HG03039 (cell line): ENCODE results near the gene MYRF.

Experiments
- ATAC-seq: cut with Tn5 transposase; IDR thresholded peaks from one replicate; pipeline ENCODE4 v1.9.1; 2021; ENCODE audit warnings: mild to moderate bottlenecking, moderate library complexity; ENCODE audit not compliant: unreplicated experiment

MYRF gene

DNA sequence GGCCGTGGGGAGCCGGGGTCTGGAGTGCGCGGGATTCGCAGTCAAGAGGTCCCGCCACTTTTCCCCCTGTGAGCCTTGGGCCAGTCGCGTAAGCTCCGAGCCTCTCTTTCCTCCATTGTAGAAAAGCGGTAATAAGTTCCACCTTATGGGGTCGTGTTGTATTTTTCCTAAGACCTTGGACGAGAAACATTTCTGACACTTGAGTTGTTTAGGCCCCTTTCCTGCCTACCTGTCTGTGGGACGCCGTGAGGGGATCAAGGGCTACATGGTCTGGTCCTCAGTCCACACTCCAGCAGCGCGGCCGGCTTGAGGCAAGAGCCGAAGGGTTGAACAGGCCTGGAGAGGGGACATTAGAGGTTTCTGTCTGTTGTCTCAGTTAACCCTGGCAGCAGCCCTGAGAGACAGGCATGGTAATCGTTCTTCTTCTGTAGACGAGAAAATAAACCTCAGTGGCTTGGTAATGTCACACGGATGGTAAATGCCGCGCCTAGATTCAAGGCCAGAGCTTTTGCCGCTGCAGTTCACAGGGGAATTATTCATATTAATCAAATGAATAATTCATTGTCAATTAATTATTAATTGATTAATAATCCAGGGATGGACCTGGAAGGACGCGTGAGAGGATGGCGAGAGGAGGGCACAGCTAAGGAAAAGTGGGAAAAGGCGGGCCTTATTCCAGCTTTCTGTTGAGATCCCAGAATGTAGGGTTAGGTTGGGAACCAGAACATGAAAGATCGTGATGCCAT is 40.8 kb downstream of the MYRF start:
- ATAC-seq, result peak; percentile 3

DNA sequence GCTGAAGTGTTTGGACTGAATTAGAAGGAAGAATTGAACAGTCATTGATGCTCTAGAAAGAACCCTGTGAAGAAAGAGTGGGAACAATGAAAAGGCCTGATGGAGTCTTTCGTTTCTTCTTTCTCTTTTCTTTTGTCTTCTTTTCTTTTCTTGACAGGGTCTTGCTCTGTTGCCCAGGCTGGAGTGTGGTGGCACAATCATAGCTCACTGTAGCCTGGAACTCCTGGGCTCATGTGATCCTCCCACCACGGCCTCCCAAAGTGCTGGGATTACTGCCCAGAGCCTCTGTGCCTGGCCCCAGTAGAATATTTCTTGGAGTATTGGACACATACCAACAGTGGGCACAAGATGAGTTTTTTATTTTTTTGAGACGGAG is 41.4 kb downstream of the MYRF start:
- ATAC-seq, result no peak

DNA sequence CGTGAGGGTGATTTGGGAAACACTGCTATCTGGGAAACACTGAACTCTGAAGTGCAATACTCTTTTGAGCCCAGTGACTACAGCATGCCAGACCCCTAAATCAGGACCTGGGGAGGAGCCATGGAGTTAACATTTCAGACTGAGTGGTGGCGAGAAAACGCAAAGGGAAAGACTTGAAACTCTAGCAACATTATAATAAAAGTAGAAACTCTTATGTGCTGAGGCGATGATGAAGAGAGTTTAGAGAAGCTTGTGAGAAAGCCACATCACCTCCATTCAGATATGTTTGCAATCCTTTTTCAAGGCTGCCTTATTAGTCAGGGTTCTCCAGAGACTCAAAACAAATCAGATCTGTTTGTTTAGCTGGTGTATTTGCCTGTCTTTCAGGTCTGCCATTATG is 42.1 kb downstream of the MYRF start:
- ATAC-seq, result no peak

GRCh38 chr11:61795459-61795858 is 43.0 kb downstream of the MYRF start:
- no peak for ATAC-seq

- ATAC-seq, result no peak
These were observed 43.6 kb downstream of the MYRF start for GRCh38 chr11:61795876-61796526.

- no peak for ATAC-seq
These were observed 45.0 kb downstream of the MYRF start for GRCh38 chr11:61797263-61797944.

- ATAC-seq, result no peak
These were observed 47.3 kb downstream of the MYRF start for GRCh38 chr11:61799665-61800284.

DNA sequence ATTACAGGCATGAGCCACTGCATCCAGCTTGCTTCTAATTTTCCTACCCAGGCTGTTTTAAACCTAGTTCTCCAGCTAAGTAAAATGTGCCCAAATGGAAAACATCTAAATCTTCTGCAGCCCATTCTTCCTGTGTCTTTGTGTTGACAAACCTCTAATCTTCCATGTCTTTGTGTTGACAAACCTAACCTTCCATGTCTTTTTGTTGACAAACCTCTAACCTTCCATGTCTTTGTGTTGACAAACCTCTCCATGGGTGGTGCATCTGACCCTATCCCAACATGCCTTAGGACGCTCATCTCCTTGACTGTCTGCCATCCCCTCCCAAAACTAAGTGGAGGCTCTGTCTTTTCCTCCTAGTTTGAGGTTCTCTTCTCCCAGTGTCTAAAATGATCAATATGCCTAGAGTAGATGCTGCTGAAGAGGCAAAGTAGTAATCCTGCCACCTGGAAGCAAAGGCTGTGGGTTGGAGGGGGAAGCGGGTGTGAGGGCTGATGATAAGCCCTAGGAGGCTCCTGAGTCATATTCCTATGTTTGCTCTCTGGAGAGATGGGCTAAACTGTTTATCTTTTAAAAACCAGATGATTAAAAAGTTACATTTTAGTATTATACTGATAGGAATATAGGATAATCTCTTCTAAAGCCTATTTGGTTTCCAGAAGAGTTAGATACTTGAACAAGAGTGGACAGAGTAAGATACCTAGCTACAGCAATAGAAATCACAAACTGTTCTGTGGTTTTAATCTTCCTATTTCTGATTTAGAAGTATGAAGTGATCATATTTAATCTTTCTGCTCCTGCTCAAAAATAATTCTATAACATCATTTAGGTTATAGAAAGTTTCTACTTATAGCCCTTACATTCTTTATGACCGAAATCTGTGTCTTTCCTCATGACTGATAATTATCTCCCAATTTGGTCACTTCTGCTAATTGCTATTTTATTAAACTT is 48.2 kb downstream of the MYRF start:
- ATAC-seq, result no peak

- no peak for ATAC-seq
These were observed 50.2 kb downstream of the MYRF start for GRCh38 chr11:61802605-61803004.

- ATAC-seq, result no peak
These were observed 51.6 kb downstream of the MYRF start for GRCh38 chr11:61803889-61804647.

- no peak for ATAC-seq
These were observed 52.7 kb downstream of the MYRF start for GRCh38 chr11:61805146-61805545.

DNA sequence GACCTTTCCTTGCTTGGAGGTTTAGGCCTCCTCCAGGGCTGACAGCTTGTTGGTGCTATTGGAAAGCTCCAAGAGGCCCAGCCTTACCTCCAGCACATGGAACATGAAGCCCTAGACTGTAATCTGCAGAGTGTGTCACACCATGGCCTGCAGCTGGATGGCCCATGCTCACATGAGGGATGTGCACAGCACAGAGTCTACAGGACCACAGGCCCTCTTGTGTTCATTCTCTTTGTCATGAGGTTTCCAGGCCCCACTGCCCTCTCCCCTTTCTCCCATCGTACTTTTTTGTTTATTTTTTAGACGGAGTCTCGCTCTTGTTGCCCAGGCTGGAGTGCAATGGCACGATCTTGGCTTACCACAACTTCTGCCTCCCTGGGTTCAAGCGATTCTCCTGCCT is 54.3 kb downstream of the MYRF start:
- ATAC-seq, result no peak

DNA sequence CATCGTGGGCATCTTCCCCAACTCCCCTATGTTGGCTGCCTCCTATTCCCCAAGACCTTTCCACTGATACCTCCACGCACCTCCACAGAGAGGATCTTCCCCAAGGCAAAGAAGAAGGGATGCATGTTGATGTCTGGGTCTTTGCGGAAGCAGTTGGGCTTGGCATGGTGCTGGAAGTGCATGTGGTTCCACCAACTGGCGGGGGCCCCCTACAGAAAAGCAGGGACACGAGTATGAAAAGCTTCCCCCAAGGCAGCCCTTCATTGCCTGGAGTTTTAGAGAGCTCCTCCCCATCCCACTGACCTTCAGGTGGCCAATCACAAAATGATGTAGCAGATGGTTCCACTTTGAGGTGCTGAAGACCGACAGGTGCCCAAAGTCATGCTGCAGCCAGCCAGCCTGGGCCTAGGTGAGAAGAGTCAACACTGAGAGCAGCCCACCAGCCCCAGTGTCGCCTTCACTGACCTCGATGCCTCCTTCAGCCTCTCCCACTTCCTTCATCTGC is 58.3 kb downstream of the MYRF start:
- ATAC-seq, result no peak

- no peak for ATAC-seq
These were observed 59.4 kb downstream of the MYRF start for GRCh38 chr11:61811831-61812230.

- ATAC-seq, result no peak
These were observed 60.4 kb downstream of the MYRF start for GRCh38 chr11:61812736-61813411.

GRCh38 chr11:61814247-61814957 is 62.0 kb downstream of the MYRF start:
- no peak for ATAC-seq

GRCh38 chr11:61814958-61815789 is 62.7 kb downstream of the MYRF start:
- peak; percentile 46 for ATAC-seq
